Mucosa of descending colon (tissue), 3 donors: ENCODE data around the gene CASK. TPM values are rescaled to one million over a fixed set of nuclear protein-coding genes. Genes with fewer than 3 reads are reported as not detected.

Experiments used
- ATAC-seq: fragments of 200-7000 bp; cut with Tn5 transposase; one replicate; pipeline ENCODE4 v1.9.1; 2020; ENCODE audit warnings: mild to moderate bottlenecking, moderate library complexity
- DNase-seq, 3 donors: peaks; one replicate each; pipeline ENCODE4 v3.0.0-alpha.2; 2020
- H3K36me3 ChIP-seq: fragments of 200-600 bp; one replicate; pipeline ENCODE4 v1.8.0; 2021; ENCODE audit warnings: low read depth, mild to moderate bottlenecking
- H3K4me1 ChIP-seq: fragments of 200-600 bp; one replicate; pipeline ENCODE4 v1.8.0; 2021; ENCODE audit warnings: low read depth, mild to moderate bottlenecking
- H3K4me3 ChIP-seq: fragments of 200-600 bp; one replicate; pipeline ENCODE4 v1.8.0; 2021; ENCODE audit warnings: mild to moderate bottlenecking
- H3K9me3 ChIP-seq: fragments of 200-600 bp; one replicate; pipeline ENCODE4 v1.8.0; 2021; ENCODE audit warnings: mild to moderate bottlenecking
- intact Hi-C, 2 donors: fragments of 100-400 bp; cut with DNase I in 1 of 2; cut with micrococcal nuclease in 1 of 2; formaldehyde crosslinking; loops; one replicate each; pipeline versions ENCODE4 v1.11.0 to v1.11.1; 2022; cut with DNase I, micrococcal nuclease
- total RNA-seq, 3 donors: library from RNA; stranded (reverse); fragmentation: NEBNext Ultra II Directional in 2 of 3; extraction: Animal tissue kit (Norgen Biotek cat#: 25700) in 2 of 3; gene quantifications; one replicate each; pipeline versions ENCODE4 v1.2.1 to v1.2.4, GENCODE V29; 2021 to 2023
- TF ChIP-seq, protein P1 (sequence below): fragments of 200-600 bp; IDR thresholded peaks from one replicate; pipeline ENCODE4 v1.8.0; 2022; ENCODE audit warnings: antibody characterized with exemption, mild to moderate bottlenecking
- donor health status: DM: no; HTN: no; CAD: no; lungs with moderate emphysema.
- donor health status: DM: no; HTN: no; CAD: no.
- donor health status: DM: no; HTN: yes; CAD: no.

The CASK gene
- total RNA-seq, 3 donors from 2014 or later, result 50.6 to 108 (median 83.3) TPM

DNA sequence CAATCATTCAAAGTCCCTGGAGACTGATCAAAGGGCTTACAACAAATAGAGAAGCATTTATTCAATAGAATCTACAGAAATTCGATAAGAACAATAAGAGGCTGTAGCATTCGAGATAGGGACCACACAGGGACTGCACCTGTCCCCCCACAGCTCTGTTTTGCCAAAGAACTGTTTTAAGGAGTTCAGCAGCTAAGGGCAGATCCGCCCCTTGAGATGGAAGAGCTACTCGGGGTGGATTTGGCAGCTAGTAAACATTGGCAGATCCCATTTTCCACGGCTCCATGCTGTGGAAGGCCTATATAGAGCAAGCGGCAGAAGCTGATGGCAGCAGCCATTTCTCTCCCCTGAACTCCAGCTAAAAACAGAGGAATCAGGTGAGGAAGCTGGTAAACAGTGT is 123.7 kb downstream of the CASK start:
- TF ChIP-seq, protein P1, sequence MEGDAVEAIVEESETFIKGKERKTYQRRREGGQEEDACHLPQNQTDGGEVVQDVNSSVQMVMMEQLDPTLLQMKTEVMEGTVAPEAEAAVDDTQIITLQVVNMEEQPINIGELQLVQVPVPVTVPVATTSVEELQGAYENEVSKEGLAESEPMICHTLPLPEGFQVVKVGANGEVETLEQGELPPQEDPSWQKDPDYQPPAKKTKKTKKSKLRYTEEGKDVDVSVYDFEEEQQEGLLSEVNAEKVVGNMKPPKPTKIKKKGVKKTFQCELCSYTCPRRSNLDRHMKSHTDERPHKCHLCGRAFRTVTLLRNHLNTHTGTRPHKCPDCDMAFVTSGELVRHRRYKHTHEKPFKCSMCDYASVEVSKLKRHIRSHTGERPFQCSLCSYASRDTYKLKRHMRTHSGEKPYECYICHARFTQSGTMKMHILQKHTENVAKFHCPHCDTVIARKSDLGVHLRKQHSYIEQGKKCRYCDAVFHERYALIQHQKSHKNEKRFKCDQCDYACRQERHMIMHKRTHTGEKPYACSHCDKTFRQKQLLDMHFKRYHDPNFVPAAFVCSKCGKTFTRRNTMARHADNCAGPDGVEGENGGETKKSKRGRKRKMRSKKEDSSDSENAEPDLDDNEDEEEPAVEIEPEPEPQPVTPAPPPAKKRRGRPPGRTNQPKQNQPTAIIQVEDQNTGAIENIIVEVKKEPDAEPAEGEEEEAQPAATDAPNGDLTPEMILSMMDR, result no peak
- no peak for DNase-seq
- Histone ChIP-seq H3K4me3 (no peak overlapping the region), H3K4me1 (no peaks in the 10 kb centered on the region), H3K9me3 (no peaks in the 10 kb centered on the region), H3K36me3 (no peaks in the 10 kb centered on the region)
- intact Hi-C loops, result no loop called here
- ATAC-seq, result no peak

DNA sequence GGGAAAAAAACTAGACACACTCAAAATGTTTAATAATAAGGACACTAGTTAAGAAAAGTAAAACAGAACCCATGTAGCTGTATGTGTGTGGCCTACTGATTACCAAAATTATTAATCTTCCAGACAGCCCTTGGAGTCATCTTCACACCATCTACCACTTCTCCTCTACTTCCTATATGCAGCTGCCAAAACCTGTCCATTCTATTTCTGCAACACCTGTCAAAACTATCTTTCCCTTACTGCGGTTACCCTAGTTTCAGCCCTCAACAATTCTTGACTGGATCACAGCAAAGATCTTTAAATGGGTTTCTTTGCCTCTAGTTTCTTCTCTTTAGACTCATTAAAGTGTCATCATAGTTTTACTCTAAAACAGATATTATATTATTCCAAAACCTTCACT is 126.8 kb downstream of the CASK start:
- Histone ChIP-seq H3K4me1 (no peaks in the 10 kb centered on the region), H3K9me3 (no peaks in the 10 kb centered on the region), H3K4me3 (no peak overlapping the region), H3K36me3 (no peaks in the 10 kb centered on the region)
- TF ChIP-seq, protein P1, result no peak
- ATAC-seq, result no peak
- DNase-seq, result no peak
- intact Hi-C loops, result no loop called here

DNA sequence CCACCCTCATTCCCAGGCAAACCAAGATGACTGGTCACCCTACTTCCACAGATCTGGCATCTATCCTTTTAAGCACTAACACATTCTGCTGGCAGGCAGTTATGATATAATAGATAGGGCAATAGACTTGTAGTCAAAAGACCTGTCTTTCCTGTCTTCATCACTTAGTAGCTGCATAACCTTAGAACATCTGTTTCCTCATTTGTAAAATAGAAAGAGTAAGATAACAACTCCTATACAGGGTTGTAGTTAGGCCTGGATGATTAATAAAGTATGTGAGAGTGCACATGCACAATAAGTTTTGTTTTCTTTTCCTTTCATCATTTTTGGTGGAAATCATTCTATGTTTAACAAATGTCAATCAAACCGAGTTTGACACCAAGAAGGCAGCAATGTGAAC is 127.3 kb downstream of the CASK start:
- H3K4me3 ChIP-seq, result no peak overlapping the region
- TF ChIP-seq, protein P1, result no peak
- H3K4me1 ChIP-seq, result no peaks in the 10 kb centered on the region
- DNase-seq (no peak), ATAC-seq (peak; percentile 25)
- H3K9me3 ChIP-seq, result no peaks in the 10 kb centered on the region
- no peaks in the 10 kb centered on the region for H3K36me3 ChIP-seq
- intact Hi-C loops, result no loop called here

DNA sequence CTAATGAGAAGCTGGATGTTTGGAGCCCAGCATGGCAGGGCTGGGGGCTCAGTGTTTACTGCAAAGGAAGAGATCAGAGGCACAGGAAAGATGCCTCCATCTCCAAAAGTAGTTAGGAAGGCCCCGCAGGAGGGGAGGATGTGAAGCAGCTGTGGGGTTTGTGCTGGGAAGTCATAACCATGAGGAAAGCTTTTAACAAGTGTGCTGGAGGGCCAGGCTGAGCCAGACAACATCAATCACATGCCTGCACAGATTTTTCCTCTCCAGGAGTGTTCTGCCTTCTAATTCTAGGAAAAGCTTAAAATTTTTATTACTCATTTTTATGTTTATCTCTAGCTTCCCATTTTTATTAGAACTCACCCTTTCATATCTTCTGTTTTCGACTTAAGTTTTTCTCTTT is 134.0 kb downstream of the CASK start:
- intact Hi-C loops, result no loop called here
- no peak for DNase-seq
- TF ChIP-seq, protein P1, result no peak

DNA sequence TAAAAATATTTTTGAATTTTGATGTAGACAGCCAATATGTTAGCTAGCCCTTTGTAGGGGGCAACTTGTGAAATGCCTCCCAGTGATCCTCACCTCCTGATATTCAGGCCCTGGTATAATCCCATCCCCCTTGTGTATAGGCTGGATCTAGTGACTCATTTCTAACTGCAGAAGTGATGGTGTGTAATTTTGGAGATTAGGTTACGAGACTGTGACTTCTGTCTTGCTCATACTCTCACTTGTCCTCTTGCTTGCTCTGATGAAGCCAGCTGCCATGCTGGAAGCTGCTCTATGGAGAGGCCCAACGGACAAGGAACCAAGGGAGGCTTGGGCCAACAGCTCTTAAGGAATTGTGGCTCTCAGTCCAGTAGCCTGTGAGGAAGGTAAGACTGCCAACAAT is 137.7 kb downstream of the CASK start:
- TF ChIP-seq, protein P1, result no peak
- no peaks in the 10 kb centered on the region for H3K9me3 ChIP-seq
- no peaks in the 10 kb centered on the region for H3K4me1 ChIP-seq
- H3K4me3 ChIP-seq, result no peak overlapping the region
- intact Hi-C loops, result no loop called here
- H3K36me3 ChIP-seq, result no peaks in the 10 kb centered on the region
- ATAC-seq (no peak), DNase-seq (no peak)

More for the DNA sequence above, 134.0 kb downstream of the CASK start:
- ATAC-seq, result no peak
- no peak overlapping the region for H3K4me3 ChIP-seq
- no peaks in the 10 kb centered on the region for H3K9me3 ChIP-seq
- H3K36me3 ChIP-seq, result no peaks in the 10 kb centered on the region
- H3K4me1 ChIP-seq, result no peaks in the 10 kb centered on the region

DNA sequence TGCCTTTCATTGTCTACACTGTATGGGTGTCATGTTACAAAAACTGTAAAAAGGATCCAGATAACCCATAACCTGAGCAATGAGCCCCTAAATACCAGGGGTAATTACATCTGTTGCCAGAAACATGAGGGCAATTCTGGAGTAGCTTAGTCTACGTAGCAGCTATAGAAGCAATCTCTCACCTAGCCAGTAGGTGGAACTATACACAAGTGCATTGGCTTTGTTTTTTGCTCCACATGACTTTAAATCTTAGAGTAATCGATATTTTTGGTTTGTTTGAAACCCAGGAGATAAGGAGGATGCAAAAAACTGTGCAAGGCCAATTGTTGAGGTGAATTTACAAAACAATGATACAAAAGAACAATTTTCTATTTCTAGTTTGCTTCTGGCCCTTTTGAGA is 141.9 kb downstream of the CASK start:
- no peak overlapping the region for H3K4me3 ChIP-seq
- peak; percentile 70 for ATAC-seq
- no peaks in the 10 kb centered on the region for H3K4me1 ChIP-seq
- no peaks in the 10 kb centered on the region for H3K9me3 ChIP-seq
- intact Hi-C loops, result no loop called here
- no peaks in the 10 kb centered on the region for H3K36me3 ChIP-seq
- peak in 1 of 3 donors; percentile 35 for DNase-seq
- TF ChIP-seq, protein P1, result peak; percentile 11
